Activated CD8-positive, alpha-beta memory T cell treated with anti-CD3 and anti-CD28 coated beads for 4 hours (primary cell): ENCODE data around the gene ENKD1.

Experiments used
- DNase-seq, 2 donors: peaks; one replicate each; pipeline ENCODE4 v3.0.0-alpha.2; 2020; ENCODE audit warnings: low read depth in 2 of 2

The ENKD1 gene

DNA sequence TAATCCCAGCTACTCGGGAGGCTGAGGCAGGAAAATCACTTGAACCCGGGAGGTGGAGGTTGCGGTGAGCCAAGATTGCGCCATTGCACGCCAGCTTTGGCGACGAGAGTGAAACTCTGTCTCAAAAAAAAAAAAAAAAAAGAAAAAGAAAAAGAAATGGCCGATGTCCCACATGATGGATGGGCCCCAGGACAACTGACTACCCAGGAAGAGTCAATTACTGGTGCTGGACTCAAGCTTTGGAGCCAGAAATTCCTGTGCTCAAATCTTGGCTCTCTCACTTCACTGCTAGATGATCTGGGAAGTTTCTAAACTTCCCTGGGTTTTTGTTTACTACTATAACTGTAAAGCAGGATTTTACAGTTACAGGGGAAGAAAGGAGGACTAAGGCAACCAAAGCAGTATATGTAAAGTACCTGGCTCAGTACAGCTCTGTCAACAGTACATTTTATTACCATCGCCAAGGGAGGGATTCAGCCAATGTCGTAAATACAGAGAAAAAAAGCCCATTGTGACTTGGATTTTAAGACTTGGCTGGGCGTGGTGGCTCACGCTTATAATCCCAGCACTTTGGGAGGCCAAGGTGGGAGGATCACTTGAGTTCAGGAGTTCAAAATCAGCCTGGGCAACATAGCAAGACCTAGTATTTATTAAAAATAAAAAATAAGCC lies 11.9 kb upstream of the ENKD1 start:
- DNase-seq, result no peak

DNA sequence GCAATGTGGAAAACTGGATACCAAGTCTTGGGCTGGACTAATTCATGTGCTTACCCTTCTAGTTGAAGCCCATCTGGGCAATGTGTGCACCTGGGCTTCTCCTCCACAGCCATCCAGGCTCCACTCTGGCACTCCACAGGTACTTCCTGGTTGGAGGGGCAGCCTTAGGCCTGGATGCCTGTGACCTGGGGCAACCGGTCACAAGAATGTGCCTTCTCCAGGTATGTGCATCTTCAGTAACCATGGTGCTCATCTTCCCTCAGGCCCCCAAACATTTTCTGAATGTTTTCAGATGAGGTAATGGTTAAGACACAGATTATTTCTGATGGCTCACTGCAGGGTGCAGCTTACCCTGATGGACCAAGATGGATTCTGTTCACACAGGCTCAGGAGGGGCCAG lies 11.2 kb upstream of the ENKD1 start:
- no peak for DNase-seq

DNA sequence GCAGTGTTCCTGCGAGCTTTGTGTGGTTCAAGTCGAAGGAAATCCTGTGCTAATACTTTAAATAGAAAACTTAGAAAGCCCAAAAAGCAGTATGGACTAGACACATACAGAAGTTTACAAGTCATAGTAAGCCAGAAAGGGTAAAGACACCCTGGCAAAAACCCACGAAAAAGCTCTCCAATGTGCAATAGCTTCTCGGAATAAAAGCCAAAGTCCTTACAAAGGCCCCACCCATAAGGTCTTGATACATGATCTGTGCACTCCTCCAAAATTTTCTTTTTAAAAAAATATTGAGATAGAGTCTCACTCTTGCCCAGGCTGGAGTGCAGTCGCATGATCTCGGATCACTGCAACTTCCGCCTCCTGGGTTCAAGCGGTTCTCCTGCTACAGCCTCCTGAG lies 10.4 kb upstream of the ENKD1 start:
- no peak for DNase-seq

DNA sequence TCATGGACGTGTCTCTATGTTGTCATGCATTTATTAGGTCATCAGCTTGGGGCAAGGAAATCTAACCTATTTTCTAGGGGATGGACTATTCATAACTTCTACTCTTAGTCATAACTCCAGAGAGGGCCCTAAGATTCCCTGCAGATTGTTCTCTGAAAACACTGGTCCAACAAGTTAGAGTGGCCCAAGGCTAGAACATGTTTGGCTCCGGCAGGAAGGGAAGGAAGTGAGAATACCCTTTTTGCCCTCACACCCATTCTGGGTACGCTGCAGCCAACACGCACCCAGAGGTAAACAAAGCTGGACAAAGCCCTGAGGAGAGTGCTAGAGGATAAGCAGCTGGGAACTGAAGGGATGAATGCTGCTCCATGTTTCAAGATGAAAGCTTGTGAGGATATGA lies 10.0 kb upstream of the ENKD1 start:
- no peak for DNase-seq

DNA sequence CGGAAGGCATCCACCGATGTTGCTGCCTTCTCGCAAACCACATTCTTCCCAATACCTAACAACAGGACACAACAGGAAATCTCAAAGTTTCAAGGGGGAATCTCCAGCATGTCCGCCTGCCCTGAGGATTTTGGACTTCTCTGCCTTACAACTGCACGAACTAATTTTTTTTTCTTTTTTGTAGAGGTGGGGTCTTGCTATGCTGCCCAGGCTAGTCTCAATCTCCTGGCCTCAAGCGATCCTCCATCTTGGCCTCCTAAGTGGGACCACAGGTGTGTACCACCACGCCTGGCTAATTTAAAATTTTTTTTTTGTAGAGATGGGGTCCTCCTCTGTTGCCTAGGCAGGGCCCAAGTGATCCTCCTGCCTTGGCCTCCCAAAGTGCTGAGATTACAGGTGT lies 9.4 kb upstream of the ENKD1 start:
- DNase-seq, result no peak

DNA sequence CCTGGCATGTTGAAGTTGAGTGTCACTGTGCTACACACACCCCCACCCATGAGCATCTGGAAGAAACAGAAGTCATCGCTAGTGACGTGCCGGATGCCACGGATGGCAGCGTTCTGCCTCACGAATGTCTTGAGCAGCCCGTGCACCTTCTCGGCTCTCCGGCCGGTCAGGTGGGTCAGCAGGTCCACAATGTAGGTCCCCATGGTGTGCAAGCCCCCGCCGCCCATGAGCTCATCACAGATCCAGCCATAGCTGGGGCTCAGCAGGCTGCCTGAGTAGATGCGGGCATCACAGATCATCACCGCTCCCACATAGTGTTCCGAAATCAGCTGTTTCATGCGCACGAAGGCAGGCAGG lies 9.0 kb upstream of the ENKD1 start:
- no peak for DNase-seq

DNA sequence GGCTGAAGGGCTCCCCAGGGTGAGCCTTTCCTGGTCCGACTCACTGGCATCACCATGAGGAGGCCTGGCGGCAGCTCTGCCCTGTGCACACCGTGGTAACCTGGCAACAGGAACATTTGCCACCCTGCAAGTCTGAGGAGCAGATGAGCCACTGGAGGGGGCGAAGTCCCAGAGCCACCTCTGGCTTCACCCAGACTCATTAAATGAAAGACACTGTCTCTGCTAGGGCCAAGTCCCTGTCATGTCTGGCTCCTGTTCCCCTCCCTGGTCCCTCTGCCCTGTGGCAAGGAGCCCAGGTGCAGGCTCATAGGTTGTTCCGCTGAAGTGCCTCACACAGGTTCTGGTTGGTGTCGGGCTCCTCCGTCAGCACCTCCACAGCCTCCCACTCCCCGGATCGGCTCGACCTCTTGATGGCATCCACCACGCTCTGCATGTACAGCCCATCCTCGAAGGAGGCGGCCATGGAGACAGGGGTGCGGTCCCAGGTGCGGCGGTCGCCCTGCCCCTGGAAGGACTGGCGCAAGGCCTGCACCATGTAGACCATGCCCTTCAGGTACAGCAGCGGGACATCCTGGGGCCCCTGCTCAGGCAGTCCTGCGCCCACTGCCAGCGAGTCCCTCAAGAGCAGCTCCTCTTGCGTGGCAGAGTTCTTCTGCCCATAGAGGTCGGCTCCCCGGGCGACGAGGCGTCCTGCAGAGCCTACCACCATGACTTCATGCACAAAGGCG lies 8.5 kb upstream of the ENKD1 start:
- no peak for DNase-seq

DNA sequence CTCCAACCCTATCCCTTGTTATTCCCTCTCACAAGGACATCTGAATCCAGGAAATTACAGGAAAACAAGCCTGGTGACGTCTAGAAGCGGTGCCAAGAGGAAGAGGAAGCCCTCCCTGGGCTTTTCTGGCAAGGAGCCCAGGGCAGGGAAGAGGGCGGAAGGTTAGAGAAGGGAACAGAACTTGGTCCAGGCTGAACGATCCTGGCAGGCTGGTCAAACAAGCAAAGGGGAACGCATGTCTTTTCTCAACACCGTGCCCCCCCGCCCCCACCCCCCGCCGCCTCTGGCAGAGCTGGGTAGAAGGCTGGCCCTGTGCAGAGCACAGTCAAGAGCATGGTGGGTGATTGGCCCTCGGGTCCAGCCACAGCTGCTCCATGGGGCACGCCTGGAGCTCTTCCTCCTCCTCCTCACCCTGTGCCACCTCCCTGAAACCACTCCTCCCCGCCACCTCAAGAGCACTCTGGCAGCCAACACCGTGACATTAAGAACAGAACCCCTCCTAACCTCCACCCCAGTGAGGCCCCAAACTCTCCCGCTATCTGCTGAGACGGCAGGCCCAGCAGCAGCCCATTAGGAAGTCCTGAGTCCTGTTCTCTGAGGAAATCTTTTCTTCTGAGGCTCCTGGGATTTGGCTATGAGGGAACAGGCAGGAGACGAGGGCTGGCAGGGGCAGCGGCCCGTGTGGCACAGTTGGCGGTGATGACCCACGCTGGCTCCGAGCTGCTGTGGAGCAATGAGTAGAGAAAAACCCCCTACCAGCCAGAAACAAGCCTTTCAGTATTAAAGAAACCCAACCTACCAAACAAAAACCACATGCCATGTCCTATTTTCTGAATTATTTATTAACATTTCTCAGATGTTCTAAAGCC lies 7.4 kb upstream of the ENKD1 start:
- no peak for DNase-seq

DNA sequence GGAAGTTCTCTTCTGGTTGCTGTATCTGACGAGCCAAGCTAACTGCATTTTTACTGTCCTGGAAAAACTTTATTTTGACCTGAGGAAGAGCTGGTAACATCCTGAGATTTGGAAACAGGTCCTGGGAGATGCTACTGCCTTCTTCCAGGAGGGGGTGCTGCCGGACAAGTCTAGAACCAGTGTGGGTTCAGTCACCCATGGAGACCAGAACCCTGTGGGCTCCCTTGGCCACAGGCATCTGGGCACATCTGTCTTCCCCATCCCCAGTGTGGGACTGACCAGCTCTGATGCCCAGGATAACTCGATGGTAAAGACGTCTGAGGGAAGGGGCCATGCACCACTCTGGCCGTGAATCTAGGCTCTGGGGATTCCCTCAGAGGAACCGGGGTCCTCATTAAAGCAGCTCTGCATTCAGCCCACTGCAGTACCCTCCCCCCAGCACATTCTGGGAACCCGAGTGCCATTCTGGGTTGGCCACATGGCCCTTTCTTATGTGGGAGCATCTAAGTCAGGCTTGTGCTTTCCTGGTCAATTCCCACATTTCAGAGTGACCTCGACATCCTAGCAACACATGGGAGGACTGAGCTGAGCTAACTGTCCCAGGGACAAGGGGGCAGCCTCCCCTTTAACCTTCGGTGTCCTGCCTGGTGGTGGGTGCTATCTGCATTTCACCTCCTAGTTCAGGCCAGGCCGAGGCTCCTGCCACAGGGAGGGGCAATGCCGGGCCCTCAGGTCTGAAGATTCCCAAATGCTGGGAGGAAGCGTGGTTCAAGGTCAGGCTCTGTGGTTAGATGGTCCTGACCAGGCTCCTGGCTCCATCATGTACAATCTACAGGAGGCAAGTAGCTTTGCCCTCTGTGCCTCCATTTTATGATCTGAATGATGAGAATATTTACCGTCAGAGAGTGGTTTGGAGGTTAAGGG lies 6.5 kb upstream of the ENKD1 start:
- no peak for DNase-seq

DNA sequence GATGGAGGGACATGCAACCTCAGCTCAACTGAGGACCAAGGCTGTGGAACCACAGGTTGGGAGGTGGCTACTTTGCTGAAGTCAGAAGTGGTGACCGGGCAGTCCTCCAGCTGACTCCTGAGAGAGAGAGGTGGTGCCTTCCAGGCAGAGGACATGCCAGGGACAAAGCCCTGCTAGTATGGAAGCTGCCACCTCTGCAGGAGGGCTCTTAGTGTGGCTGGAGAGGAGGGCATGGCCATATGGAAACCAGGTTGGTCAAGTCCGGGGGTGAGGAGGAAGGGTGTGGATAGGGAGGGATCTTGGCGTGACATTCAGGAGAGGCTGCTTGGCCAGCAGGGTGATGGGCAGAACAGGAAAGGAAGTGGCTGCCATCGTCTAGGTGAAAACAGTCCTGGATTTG lies 5.8 kb upstream of the ENKD1 start:
- DNase-seq, result no peak

DNA sequence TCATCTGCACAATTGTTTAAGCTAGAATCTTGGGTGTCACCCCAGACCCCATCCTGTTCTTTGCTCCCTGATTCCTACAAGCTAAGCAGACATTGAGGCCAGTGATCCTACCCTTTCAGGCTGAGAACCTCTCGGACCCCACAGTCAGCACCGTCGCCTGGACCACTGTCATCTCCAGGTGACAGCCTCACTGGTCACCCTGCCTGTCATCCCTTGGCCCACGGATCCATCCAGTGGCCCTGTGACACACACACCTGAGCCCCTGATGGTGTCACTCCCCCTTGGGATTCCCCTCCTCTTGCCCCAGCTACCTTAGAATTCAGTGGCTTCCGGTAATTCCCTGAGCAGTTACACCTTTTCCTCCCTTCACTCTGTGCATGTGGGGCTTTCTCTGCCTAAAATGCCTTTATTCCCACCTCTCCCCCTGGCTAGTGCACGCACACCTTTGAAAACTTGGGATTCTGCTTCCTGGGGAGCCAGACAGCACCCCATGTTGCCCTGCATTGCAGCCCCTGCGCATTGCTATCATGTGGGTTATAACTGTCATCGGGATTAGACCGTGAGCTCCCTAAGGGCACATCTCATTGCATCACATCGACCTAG lies 3.0 kb upstream of the ENKD1 start:
- no peak for DNase-seq

DNA sequence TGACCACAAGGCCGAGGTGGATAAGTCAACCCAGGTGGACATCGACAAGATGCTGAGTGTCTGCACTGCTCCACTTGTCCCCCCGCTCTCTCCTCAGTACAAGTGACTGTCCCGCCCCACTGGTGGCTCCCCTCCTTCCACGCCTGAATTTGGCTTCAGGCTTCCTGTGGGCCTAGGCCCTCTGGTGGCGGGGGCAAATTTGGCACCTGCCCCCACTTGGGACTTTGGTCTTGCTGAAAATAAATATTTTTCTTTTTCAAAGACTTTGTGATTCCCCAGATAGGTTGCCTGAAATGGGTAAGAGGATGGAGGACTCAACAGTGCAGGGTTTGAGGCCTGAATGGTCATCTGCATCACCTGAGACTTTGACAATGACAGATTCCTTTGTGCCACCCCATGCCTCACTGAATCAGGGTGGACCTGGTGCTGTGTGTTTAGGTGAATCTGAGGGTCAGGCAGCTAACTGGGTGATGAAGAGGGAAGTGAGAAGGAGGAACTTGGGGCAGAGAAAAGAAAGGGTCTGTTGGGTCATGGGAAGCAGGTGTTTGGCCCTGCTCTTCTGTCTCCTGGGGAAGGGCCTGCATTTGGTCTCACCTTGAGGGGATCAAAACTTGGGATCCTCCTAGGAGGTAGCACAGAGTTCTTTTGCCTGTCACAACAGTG lies 2.1 kb upstream of the ENKD1 start:
- no peak for DNase-seq

DNA sequence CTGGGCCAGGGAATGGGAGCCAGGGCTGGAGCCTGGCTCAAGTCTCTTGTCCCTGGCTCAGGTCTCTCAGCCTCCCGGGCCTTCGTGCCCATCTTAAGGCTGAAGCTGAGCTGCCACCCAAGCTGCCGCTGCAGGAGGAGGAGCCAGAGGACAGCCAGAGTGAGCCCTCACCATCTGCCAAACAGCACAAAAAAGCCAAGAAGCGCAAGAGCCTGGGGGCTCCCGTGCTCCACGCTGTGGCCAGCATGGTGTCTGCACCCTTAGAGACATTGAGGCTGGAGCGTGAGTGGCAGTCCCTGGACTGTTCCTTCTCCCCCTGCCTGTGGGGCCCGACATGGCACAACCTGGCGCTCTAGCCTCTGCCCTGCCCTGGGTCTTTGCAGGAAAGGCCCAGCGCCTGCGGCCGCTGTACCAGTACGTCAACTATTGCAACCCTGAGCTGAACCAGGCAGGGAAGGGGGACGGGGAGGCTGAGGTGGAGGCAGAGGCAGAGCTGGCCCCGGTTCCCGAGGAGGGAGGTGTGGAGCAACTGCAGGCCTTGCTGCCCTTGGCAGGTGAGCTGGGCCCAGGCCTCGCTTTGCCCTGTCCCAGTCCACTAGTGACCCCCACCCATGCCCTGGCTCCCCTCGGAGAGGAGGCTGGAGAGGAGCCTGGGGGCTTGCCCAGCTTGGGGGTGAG lies 1.4 kb upstream of the ENKD1 start:
- peak; percentile 50 to 53 for DNase-seq

DNA sequence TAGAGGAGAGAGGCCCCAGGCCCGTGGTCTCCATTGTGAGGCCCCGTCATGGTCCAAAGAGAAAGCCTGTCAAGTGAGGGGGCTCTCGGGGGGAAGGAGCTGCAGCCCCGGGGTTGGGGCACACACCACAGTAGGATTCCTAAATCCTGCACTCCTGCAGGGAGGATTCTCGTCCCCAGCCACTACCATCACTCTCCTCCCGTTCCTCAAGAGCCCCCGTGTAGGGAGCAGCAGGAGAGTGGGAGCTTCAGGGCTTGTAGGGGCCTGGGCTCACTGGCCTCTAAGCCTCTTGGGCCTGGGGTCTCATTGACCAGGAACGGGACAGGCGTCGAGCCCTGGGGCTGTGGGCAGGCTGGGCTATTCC lies 885 bp upstream of the ENKD1 start:
- DNase-seq, result no peak

DNA sequence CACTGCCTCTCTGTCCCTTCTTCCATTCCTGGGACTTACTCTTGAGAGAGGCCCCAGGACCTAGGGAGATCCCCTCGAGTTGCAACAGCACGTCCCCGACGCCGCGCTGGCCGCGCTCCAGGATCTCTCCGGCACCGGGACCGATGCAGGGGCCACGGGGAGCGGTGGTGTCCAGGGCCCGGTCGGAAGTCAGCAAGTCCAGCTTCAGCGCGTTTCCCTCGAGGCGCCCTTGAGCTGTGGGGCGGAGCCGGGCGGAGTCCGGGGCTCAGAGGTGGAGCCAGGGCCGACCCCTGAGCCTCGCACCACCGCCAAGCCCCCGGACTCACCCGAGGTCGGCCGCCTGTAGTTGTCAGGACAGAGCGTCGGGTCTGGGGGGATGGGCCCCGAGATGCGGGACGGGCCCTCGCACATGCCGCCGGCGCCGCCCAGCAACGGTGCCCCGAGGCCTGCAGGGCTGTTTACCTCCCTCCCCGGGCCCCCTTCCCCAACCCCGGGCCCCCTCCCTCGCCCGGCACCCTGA lies 458 bp downstream of the ENKD1 start:
- no peak for DNase-seq

DNA sequence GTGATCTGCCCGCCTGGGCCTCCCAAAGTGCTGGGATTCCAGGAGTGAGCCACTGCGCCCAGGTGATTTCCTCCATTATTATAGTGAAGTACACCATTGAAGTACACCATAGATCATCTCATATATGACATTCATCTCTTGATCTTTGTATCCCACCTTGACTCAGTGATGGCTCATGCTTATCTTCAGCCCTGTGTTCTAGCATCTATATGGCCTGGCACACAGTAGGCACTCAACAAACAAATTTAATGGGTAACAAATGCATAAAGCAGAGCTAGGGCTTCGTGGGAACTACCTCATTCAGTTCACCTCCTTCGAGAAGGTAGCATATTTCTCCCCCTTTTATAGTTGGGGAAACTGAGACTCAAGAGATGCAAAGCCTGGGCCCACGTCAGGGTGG lies 952 bp downstream of the ENKD1 start:
- DNase-seq, result no peak

DNA sequence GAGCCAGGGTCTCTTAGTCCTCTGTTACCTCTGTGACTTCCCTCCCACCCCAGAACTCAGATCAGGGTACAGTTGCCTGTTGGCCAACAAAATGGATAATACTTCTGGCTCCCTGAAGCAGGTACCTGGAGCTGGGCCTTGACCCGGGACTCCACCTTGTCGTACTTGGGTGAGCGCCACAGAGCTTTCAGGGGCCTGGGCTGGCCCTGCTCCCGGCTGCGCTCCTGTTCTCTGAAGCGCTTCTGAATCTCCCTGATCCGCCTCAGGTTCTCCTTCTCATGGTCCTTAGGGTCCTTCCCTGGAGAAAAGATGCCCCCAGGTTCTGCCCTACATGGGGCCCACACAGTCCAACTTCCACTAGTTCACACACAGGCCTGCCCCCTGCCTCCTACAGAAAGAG lies 1.7 kb downstream of the ENKD1 start:
- DNase-seq, result no peak

DNA sequence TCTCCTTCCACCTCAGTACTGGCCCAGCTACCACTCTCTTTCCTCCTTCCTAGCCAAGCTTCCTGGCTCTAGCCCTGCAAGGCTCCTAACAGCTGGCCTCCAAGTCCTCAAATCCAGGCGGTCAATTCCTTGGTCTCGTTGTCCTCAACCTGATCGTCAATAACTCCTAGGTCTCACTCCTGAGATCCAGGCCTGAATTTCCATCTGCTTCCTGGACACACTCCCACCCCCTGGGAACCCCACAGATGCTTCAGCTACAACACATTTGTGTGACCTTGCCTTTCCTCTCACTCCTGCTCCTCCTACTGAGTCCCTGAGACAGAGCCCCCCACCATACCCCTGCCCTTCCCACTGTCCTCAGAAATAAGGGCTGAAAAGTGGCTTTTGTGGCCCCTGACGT lies 2.3 kb downstream of the ENKD1 start:
- no peak for DNase-seq

DNA sequence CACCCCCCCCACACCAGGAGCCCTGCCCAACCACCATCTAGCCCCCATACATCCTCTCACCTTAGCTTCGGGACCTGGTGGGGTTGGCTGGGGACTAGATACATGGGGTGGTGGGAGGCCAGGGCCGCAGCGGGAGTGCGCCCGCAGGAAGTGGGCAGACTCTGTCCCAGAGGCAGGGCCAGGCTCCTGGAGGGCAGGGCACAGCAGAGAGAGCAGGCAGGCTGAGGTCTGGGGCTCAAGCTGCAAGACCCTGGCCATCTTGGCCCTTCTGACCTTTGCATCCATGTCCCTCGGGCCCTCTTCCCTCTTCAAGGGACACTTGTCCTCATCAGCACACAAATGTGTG lies 2.7 kb downstream of the ENKD1 start:
- no peak for DNase-seq

DNA sequence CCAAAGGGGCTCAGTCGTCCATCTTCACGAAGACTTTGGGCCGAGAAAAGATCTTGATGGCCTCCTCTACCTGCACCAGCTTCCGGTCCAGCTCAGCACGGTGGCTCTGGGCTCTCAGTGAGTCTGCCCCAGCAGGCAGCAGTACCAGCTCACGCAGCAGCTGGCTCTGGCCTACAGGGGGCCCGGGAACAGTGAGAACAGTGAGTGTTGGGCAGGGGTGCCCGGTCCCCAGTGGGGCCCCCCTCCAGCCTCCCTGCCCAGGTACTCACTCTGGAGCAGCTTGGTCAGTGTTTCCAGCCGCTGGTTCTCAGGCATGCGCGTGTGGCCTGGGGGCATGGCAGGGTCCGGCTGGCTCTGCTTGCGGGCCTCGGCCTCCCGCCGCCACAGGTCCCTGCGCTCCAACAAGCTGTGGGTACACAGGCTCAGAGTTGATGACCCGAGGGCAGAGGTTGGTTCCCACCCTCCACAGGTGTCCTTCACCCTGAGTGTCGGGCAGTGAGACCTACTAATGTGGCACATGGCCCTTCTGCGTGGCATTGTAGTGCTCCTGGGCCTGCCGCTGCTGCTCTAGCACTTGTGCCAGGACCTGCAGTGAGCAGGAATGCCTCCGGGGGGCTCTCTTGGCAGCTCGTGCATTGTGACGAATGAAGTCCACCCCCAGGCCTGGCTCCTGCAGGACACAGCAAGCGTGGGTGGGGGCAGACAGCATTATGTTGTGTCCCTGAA lies 3.2 kb downstream of the ENKD1 start:
- no peak for DNase-seq
